Endometrium (tissue), 2 donors: ENCODE results near the gene CHST11.
"Not testable (repeated sequence)": the region's sequence is repeated elsewhere in the genome, so short reads cannot be mapped to it uniquely, and the experiment has no call there.

Experiments
- FAIRE-seq: peaks from 2 replicates; lab custom pipeline; 2012; peaks lifted over from hg19 to GRCh38; lab: Jason Lieb, UNC
- donor health status: control.
- donor health status: control.

CHST11 gene

DNA sequence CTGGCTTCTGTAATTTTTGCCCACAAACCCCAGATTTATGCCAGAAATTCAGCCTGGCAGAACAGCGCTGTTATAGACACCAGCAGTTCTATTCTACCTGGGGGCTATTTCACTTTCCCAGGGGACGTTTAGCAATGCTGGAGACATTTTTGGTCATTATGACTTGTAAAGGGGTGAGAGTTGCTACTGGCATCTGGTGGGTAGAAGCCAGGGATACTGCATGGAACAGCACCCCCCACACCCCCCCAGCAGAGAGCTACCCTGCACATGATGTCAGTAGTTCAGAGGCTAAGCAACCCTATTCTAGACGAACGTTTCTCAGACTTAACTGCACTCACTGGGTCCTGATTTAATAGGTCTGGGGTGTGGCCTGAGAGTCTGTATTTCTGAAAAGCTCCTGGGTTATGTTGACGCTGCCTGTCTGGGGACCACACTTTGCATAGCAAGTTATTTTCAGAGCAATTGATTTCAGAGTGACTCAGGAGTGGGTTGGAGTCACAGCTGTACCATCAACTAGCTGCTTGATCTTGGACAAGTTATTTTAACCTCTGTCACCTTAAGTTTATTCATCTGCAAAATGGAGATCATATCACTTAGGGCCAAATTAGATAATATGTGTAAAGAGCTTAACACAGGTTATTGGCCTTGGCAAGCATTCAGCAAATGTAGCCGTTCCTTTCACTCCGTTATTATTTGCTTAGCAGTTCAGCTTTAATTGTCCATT, 48.5 kb downstream of the CHST11 start:
- FAIRE-seq, result no peak

DNA sequence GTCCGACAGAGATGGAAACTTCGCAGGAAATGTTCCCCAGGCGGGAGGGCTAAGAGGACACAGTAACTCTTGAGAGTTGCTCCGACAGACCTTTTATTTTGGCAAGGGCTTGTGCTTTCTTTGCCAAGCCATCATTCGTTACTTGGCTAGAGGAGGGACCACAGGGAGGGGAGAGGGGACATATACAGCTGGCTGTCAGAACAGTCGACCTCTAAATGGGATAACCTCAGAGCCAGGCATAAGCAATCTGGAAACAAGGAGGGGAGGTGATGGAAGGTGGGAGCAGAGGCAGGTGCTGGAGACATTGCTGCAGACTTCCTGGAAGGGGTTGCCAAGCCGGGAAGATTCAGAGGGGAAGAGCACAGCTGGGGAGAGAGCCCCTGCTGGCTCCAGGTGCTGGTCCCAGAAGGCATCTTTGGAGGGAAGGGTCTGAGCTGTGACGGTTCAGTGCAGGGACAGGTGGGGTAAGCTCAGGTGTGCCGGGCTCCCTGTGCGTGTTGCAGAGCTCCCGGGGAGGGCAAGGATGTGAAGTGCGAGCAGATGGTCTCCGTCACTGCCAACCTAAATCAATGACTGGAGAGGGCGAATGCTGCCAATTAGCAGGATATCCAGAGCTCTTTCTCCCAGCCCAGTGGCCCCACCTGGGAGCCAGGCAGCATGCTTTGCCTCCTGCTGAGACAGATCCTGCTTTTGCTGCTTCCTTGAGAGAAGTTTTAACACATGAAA, 50.1 kb downstream of the CHST11 start:
- no peak for FAIRE-seq

DNA sequence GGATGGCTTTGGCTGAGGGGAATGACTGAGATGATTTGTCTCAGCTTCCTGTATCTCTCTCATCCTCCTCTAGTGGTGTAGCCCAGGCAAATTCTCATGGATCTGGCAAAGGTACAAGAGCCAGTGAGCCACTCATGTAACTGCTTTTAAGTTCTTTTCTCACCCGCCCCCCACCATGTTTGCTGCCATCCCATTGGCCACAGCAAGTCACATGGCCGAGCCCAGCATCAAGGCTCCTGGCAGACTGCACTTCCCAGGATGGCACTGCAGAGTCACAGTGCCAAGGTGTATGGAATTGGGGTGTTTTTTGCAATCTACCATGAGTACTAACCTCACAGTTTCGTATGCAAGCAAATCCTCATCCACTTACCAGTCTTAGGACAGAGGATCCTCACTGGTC, 50.9 kb downstream of the CHST11 start:
- FAIRE-seq, result no peak

DNA sequence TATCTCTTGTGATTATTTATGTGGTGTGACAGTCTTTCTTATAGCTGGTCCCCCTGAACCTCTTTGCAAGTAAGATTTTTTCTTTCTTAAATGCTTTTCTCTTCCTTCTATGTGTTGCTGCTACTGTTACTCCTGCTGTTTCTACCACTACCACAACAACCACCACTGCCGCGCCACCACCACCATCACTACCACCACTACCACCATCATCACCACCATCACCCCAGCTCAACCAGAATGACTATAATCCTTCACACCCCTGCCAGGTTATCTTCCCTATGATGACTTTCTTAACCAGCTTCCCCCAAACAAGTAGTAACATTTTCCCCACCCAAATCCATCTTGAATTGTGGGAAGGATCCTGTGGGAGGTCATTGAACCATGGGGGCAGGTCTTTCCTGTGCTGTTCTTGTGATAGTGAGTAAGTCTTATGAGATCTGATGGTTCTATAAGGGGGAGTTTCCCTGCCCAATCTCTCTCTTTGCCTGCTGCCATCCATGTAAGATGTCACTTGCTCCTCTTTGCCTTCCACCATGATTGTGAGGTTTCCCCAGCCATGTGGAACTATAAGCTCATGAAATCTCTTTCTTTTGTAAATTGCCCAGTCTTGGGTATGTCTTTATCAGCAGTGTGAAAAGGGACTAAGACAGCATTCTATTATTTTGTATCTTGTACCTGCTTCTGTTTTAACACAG, 52.2 kb downstream of the CHST11 start:
- FAIRE-seq, result no peak

DNA sequence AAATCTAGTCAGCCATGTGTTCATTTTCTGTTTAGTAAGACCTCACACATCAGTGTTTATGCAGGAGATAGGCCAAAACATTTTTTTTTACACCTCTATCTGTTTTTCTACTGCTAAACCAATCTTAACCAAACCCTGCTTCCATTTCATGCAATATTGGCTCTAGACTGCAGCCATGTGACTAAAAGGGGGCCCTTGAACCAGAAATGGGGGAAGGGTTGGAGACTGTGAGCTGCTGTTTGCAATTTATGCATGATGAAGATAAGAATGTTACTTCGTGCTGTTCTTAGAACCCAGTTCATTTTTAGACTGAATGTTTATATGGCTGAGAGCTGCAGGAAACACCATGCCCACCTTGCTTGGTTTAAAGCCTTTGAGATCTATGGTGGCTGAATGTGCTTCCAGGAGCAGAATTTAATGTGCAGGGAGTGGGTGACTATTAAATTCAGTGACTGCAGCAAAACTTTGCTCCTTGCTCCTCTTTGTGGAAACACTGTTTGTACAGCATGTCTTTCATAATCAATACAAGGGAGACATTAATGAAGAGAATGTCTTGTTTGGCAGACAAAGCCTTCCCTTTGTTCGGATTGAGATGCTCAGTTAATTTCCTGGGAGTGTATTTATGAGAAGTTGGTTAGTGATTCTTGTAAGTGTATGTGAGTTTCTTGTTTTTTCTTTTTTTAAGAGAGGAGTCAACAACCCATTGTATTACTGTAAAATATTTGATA, 53.6 kb downstream of the CHST11 start:
- FAIRE-seq, result no peak

DNA sequence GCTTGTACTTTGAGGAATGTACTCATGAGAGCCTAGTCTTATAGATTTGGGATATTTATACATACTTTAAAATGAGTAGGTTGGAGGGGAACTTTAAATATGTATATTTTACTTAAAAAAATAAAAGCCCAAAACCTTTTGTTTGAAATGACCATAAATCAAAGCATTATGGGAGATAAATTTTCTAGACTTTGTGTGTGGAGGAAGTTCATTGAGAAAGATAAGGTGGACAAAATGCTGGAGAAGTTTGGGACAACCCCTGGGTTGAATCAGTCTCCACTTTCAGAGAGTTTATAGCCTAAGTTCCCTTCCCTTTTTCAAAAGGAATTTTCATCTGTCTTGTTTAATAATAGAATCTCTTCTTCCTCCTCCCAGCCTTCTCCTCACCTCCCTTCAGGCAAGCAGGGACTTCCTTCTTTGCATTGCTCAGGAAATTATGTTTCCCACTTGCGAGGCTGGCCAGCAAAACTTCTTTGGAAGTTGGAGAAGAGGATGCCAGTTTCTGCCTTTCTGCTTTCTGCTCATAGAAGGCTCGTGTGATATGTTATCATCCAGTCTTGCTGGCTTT, 54.2 kb downstream of the CHST11 start:
- FAIRE-seq, result no peak

DNA sequence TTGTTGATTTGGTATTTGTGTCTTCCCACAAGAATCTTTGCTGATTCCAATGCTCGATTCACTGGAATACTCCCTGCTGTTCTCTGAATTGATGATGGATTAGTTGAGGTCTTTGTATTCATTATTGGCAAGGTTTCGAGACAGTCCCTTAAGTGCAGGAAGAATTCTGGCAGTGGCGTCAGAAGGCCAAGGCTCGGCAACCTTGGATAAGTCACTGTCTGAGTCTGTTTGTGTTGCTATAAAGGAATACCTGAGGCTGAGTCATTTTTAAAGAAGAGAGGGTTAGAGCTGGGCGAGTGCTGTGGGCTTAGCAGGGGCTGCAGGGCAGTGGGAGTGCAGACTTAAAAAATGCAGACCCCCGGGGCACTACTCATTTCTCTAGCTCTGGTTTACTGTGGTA, 56.9 kb downstream of the CHST11 start:
- no peak for FAIRE-seq

DNA sequence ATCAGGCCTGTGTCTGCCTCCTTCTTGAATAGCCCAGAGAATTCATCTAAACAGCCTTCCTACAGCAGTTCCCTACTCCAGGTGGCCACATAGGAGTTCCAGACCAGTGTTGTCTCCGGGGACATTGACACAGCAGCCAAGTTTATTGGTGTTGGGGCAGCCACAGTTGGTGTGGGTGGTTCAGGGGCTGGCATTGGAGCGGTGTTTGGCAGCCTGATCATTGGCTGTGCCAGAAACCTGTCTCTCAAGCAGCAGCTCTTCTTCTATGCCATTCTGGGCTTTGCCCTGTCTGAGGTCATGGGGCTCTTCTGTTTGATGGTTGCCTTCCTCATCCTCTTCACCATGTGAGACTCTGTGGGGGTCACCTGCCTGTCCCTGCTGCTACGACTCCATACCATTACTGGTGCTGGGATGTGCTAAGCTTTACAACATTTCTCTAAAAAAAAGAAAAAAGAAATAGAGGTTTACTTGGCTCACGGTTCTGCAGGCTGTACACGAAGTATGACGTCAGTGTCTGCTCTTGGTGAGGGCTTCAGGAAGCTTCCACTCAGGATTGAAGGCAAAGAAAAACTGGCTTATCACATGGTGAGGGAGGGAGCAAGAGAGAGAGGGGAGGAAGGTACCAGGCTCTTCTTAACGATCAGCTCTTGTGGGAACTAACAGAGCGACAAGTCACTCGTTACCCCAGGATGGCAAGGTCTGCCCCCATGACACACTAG, 57.5 kb downstream of the CHST11 start:
- no peak for FAIRE-seq

DNA sequence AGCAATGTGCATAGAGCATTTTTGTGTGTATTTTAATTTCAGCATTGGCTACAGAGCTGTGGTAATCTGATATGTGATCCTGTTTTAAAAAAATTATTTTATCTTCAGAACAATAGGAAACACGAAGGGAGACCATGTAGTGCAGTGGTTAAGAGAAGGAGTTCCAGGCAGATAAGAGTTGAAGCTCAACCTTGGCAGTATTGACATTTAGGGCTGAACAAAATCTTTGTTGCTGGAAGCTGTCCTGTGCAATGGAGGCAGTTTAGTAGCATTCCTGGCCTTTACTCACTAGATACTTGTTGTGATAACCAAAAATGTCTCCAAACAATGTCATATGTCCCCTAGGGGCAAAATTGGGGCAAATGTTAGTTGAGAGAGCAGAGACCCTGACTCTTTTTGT, 59.2 kb downstream of the CHST11 start:
- no peak for FAIRE-seq

DNA sequence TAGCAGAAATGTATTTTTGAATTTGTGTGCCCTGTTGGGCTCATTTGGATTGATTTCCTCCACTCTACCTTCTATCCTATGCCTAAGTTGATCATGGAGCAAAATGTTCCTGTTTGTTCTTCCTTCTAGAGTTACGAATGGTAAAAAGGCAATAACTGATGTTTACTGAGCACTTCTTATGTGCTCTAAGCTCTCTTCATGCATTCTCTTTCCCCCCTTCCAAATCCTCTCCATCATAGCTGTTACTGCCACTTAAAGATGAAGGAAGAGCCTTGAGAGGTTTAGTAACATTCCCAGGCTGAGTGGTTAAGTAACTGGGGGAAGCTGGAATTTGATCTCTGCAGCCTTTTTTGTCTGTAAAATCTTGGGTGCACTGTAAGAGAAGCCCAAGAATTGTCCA, 60.1 kb downstream of the CHST11 start:
- FAIRE-seq, result no peak

DNA sequence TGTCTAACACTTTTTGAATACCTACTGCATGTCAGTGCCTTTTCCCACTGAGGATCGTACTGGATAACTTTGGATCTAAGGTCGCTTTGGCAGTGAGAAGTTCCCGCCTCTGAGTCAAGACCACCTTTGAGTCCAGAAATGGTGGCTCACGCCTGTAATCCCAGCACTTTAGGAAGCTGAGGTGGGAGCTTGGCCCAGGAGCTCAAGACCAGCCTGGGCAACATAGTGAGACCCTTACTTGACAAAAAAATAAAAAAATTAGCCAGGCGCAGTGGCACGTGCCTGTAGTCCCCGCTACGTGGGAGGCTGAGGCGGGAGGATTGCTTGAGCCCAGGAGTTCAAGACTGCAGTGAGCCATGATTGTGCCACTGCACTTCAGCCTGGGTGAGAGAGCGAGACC, 61.1 kb downstream of the CHST11 start:
- FAIRE-seq, result no peak

DNA sequence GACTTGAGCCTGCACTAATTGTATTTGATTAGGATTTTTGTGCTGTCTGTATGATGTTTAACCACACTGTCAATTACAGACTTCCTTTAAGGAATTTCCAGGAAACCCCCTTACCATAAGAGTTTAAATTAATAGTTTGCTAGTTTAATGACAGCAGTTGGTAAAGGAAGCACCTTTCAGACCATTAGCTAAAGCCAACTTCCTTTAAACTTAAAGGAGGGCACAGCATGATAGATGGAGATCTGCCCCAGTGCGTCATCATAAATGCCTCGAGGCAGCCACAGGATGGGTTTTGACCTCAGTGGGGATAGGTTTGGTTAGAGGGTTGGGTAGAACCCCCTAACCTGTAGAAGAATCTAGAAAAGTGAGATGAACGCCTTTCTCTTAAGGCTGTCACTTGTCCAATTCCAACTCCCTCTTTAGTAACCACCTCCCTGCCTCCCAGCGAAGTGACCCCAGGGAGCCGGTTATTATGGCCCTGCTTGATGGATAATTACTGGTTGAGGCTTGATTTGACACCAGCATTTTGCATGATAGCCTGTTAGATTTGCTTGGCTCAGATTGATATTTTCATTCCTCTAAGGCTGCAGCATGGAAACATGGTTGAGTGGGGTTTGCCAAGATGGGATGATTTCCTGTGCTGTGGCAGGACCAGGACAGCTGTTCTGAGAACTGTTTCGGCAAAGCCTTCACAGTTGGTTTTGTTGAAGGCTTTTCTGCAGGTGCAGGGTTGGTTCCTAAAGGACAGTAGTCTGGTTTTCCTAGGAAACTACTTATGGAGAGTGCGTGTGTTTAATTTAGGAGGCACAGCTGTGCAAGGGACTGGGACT, 62.7 kb downstream of the CHST11 start:
- no peak for FAIRE-seq

DNA sequence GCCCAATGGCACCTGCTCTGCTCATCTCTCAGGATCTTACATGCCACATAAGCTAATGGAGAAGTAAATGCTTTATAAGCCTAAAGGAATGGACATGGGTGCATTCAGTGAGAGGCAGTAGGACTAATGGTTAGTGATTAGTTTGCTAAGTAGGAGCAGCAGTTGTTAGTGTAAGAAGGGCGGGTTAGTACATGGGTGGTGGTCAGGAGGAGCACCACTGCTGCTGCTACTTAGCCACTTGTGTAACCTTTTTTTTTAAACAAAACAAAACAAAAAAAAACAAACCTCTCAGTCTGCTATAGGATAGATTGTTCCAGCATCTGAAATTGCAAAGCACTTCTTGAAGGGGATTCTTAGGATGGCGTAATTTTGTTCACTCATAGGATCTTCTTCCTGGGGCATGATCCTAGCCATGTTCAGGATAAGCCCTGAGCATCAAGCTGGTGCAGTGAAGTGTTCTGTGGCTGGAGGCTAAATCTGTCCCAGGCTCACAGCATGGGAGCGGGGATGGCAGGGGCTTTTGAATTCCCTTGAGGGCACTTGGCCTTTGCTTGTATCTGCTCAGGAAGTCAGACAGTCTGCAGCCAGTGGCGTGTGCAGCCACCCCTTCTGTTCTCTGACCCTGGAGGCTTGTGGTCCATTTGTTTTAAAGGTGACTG, 63.6 kb downstream of the CHST11 start:
- FAIRE-seq, result no peak

DNA sequence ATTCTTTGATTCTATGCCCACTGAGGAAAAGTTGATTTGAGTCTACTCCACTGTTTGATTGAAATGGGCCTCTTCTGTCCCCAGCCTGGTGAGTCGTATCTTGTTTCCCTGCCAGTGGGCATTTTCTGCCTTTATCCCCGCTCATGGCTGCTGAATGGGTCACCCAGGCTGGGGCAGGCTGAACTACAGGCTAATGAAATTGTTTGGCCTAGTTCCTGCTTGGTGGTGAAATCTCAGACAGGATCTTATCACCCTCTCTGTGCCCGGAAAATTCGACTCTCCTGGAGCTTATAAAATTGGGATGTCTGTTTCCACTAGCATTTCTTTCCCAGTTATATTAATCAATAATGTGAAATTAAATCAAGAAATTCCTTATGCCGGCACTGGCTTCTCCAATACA, 65.0 kb downstream of the CHST11 start:
- no peak for FAIRE-seq

DNA sequence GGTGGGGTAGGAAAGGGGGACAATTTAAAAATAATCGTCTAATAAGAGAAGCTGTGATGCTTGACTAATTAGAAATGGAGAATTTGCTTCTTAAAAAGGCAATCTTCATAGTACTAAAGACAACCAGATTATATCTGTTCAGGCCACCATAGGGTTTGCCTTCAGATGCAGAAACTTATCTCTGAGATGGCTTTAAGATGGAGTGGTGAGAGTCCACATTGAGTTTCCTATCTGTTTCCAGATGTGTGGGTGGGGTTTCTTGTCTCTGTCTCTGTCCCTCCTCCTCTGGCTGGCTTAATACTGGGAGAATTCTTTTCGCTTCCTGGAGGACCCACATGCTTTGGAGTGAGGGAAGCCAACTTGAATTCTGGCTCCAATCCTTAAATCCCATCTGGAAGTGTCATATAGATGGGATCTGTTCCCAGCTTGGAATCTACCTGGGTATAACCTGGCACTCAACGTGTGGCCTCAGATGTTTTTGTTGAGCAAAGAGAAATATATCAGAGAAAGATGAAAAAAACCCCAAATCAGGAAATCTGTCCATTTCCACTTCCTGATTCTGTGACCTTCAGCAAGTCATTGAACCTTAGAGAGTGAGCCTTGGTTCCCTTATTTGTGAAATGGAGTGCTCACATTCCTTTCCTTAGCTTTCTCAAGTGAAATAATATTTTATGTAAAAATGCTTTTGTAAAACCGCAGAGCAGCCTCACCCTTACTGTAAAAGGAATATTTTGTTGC, 66.4 kb downstream of the CHST11 start:
- FAIRE-seq, result no peak

DNA sequence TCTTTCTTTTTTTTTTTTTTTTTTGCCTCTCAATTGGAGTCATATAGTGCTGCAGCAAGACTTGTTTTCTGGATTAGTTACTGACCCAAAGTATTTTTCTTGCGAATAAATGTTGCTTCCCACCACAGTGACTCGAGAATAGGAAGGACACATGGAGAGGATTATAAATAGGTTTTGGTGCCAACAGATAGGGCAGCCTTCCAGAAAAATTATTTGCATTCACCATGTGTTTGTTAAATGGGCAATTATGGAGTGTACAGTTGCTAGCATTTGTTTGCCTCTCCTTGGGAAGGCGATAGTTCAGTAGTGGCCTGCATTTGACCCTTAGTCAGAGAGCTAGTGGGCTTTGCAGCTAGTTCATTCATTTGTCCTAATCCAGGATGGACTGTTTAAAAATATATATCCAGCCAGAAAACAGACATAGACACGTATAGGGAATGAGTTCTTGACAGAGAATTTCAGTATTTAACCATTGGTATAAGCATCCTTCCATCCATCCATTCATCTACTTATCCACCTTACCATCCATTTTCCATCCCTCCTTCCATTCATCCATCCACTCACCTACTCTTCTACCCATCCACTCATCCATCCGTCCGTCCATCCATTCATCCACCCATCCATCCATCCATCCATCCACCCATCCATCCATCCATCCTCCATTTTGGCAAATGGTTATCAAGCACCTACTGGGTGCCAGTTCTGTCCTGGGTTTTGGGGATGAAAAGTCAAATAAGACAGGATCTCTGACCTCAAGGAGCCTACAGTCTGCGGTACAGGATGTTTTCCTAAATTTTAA, 67.5 kb downstream of the CHST11 start:
- FAIRE-seq, result no peak

DNA sequence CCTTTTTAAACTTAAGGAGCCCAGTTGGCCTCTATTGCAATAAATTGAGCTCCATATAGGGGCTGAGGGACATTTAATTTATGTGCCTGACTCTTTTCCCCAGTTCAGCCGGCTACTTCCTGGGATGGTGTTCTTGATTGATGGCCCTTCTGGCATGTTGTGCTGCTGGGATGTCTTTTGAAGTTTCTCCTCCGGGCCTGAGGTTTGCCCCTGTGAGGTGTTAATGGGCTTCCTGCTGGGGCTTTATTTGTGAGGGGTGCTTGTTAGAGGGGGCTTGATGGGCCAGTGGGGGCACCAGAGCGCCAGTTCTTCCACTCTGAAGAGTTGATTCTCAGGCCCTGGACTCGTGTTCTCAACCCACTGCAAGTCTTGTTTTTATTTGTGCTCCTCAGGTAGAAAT, 69.6 kb downstream of the CHST11 start:
- no peak for FAIRE-seq

DNA sequence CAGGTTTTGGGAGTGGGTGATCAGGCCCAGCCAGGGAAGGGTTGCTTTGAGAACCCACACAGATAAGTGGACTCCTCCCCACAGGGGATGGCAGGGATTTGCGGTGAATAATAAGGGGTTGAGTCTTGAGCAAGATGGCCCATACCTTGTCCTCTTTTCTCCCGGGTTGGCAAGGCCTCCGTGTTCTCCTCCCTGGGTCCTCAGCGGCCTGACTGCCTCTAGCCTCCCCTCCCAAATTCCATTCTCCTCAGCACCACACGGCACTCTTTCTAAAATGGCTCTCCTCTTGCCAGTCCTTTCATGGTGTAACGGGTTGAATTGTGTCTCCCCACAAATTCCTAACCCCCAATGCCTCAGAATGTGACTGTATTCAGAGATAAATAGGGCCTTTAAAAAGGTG, 70.0 kb downstream of the CHST11 start:
- FAIRE-seq, result no peak

DNA sequence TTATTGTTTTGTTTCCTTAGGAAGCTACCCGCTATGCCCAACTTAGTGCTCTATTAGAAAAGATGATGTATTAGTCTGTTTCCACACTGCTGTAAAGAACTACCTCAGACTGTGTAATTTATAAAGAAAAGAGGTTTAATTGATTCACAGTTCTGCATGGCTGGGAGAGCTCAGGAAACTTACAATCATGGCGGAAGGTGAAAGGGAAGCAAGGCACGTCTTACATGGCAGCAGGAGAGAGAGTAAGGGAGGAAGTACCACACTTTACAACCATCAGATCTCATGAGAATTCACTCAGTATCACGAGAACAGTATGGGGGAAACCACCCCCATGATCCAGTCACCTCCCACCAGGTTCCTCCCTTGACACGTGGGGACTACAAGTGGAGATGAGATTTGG, 70.9 kb downstream of the CHST11 start:
- FAIRE-seq, result not testable (repeated sequence)
